Measurements from ENCODE around the gene SMIM44.
"Not testable (repeated sequence)": the region's sequence is repeated elsewhere in the genome, so short reads cannot be mapped to it uniquely, and the experiment has no call there.

Gene SMIM44

GRCh38 chr19:3453840-3454239 lies 29.4 kb downstream of the SMIM44 start:
- Histone ChIP-seq H3K27me3 (ENCODE audit: control insufficient read depth in 5 of 5, insufficient read depth in 4 of 5, low read length in 5 of 5) (no peaks in the 10 kb centered on the region), H3K36me3 (ENCODE audit: control insufficient read depth in 5 of 5, insufficient read depth in 5 of 5, low read length in 5 of 5) (peaks cover 0 to 78% (median 57%) of the 10 kb centered on the region in 5 donors), H3K27ac (ENCODE audit: low read depth, low read length) (peak overlapping the region; percentile 16), H3K9me3 (ENCODE audit: control insufficient read depth in 5 of 5, low read length in 5 of 5) (no peaks in the 10 kb centered on the region), H3K9ac (ENCODE audit: low read length in 5 of 5) (no peak overlapping the region), H3K4me3 (ENCODE audit: low read depth in 1 of 5, low read length in 5 of 5) (no peak overlapping the region), H3K4me1 (ENCODE audit: control insufficient read depth in 5 of 5, insufficient read depth in 5 of 5, low read length in 5 of 5) (peaks cover 0 to 32% (median 25%) of the 10 kb centered on the region in 5 donors)

- H3K9me3 ChIP-seq (ENCODE audit: control insufficient read depth in 5 of 5, low read length in 5 of 5); H3K27ac ChIP-seq (ENCODE audit: low read depth, low read length); H3K27me3 ChIP-seq (ENCODE audit: control insufficient read depth in 5 of 5, insufficient read depth in 4 of 5, low read length in 5 of 5); H3K9ac ChIP-seq (ENCODE audit: low read length in 5 of 5); H3K4me3 ChIP-seq (ENCODE audit: low read depth in 1 of 5, low read length in 5 of 5): not testable (repeated sequence)
- peaks cover 0 to 85% (median 61%) of the 10 kb centered on the region in 5 donors for H3K36me3 ChIP-seq (ENCODE audit: control insufficient read depth in 5 of 5, insufficient read depth in 5 of 5, low read length in 5 of 5)
- peaks cover 0 to 23% (median 15%) of the 10 kb centered on the region in 5 donors for H3K4me1 ChIP-seq (ENCODE audit: control insufficient read depth in 5 of 5, insufficient read depth in 5 of 5, low read length in 5 of 5)
Observed at GRCh38 chr19:3452942-3453214, 30.4 kb downstream of the SMIM44 start.

- H3K4me1 ChIP-seq (ENCODE audit: control insufficient read depth in 5 of 5, insufficient read depth in 5 of 5, low read length in 5 of 5): peaks cover 0 to 18% (median 10%) of the 10 kb centered on the region in 5 donors
- no peaks in the 10 kb centered on the region for H3K27me3 ChIP-seq (ENCODE audit: control insufficient read depth in 5 of 5, insufficient read depth in 4 of 5, low read length in 5 of 5)
- no peak overlapping the region for H3K9ac ChIP-seq (ENCODE audit: low read length in 5 of 5)
- peaks cover 0 to 86% (median 66%) of the 10 kb centered on the region in 5 donors for H3K36me3 ChIP-seq (ENCODE audit: control insufficient read depth in 5 of 5, insufficient read depth in 5 of 5, low read length in 5 of 5)
- no peak overlapping the region for H3K4me3 ChIP-seq (ENCODE audit: low read depth in 1 of 5, low read length in 5 of 5)
- no peaks in the 10 kb centered on the region for H3K9me3 ChIP-seq (ENCODE audit: control insufficient read depth in 5 of 5, low read length in 5 of 5)
- H3K27ac ChIP-seq (ENCODE audit: low read depth, low read length): no peak overlapping the region
Observed at GRCh38 chr19:3452171-3452941, 30.9 kb downstream of the SMIM44 start.

GRCh38 chr19:3451451-3451866 lies 31.8 kb downstream of the SMIM44 start:
- Histone ChIP-seq H3K4me3 (ENCODE audit: low read depth in 1 of 5, low read length in 5 of 5) (no peak overlapping the region), H3K27ac (ENCODE audit: low read depth, low read length) (peak overlapping the region; percentile 51), H3K9ac (ENCODE audit: low read length in 5 of 5) (no peak overlapping the region), H3K4me1 (ENCODE audit: control insufficient read depth in 5 of 5, insufficient read depth in 5 of 5, low read length in 5 of 5) (peaks cover 0 to 10% (median 5%) of the 10 kb centered on the region in 5 donors), H3K36me3 (ENCODE audit: control insufficient read depth in 5 of 5, insufficient read depth in 5 of 5, low read length in 5 of 5) (peaks cover 0 to 83% (median 61%) of the 10 kb centered on the region in 5 donors), H3K27me3 (ENCODE audit: control insufficient read depth in 5 of 5, insufficient read depth in 4 of 5, low read length in 5 of 5) (no peaks in the 10 kb centered on the region), H3K9me3 (ENCODE audit: control insufficient read depth in 5 of 5, low read length in 5 of 5) (no peaks in the 10 kb centered on the region)

GRCh38 chr19:3450796-3451411 lies 32.3 kb downstream of the SMIM44 start:
- H3K9me3 ChIP-seq (ENCODE audit: control insufficient read depth in 5 of 5, low read length in 5 of 5): no peaks in the 10 kb centered on the region
- peaks cover 0 to 84% (median 63%) of the 10 kb centered on the region in 5 donors for H3K36me3 ChIP-seq (ENCODE audit: control insufficient read depth in 5 of 5, insufficient read depth in 5 of 5, low read length in 5 of 5)
- H3K4me3 ChIP-seq (ENCODE audit: low read depth in 1 of 5, low read length in 5 of 5): no peak overlapping the region

GRCh38 chr19:3448616-3449334 lies 34.5 kb downstream of the SMIM44 start:
- H3K9me3 ChIP-seq (ENCODE audit: control insufficient read depth in 5 of 5, low read length in 5 of 5): no peaks in the 10 kb centered on the region
- H3K4me1 ChIP-seq (ENCODE audit: control insufficient read depth in 5 of 5, insufficient read depth in 5 of 5, low read length in 5 of 5): peaks cover 4 to 26% (median 21%) of the 10 kb centered on the region in 5 donors
- peaks cover 0 to 83% (median 63%) of the 10 kb centered on the region in 5 donors for H3K36me3 ChIP-seq (ENCODE audit: control insufficient read depth in 5 of 5, insufficient read depth in 5 of 5, low read length in 5 of 5)
- H3K9ac ChIP-seq (ENCODE audit: low read length in 5 of 5): no peak overlapping the region
- no peak overlapping the region for H3K4me3 ChIP-seq (ENCODE audit: low read depth in 1 of 5, low read length in 5 of 5)
- no peak overlapping the region for H3K27ac ChIP-seq (ENCODE audit: low read depth, low read length)
- no peaks in the 10 kb centered on the region for H3K27me3 ChIP-seq (ENCODE audit: control insufficient read depth in 5 of 5, insufficient read depth in 4 of 5, low read length in 5 of 5)

More at GRCh38 chr19:3450796-3451411, 32.3 kb downstream of the SMIM44 start:
- H3K27ac ChIP-seq (ENCODE audit: low read depth, low read length): peak overlapping the region; percentile 51
- no peak overlapping the region for H3K9ac ChIP-seq (ENCODE audit: low read length in 5 of 5)
- H3K27me3 ChIP-seq (ENCODE audit: control insufficient read depth in 5 of 5, insufficient read depth in 4 of 5, low read length in 5 of 5): no peaks in the 10 kb centered on the region
- peaks cover 0 to 10% (median 5%) of the 10 kb centered on the region in 5 donors for H3K4me1 ChIP-seq (ENCODE audit: control insufficient read depth in 5 of 5, insufficient read depth in 5 of 5, low read length in 5 of 5)

- H3K36me3 ChIP-seq (ENCODE audit: control insufficient read depth in 5 of 5, insufficient read depth in 5 of 5, low read length in 5 of 5): peaks cover 0 to 79% (median 57%) of the 10 kb centered on the region in 5 donors
- not testable (repeated sequence) for H3K9me3 ChIP-seq (ENCODE audit: control insufficient read depth in 5 of 5, low read length in 5 of 5)
Observed at GRCh38 chr19:3446657-3447056, 36.6 kb downstream of the SMIM44 start.

GRCh38 chr19:3444695-3445234 lies 38.5 kb downstream of the SMIM44 start:
- Histone ChIP-seq H3K4me3 (ENCODE audit: low read depth in 1 of 5, low read length in 5 of 5) (peak overlapping the region in 1 of 5 donors; percentile 34), H3K27ac (ENCODE audit: low read depth, low read length) (no peak overlapping the region), H3K36me3 (ENCODE audit: control insufficient read depth in 5 of 5, insufficient read depth in 5 of 5, low read length in 5 of 5) (peaks cover 0 to 72% (median 56%) of the 10 kb centered on the region in 5 donors)

More at GRCh38 chr19:3446657-3447056, 36.6 kb downstream of the SMIM44 start:
- H3K4me3 ChIP-seq (ENCODE audit: low read depth in 1 of 5, low read length in 5 of 5); H3K9ac ChIP-seq (ENCODE audit: low read length in 5 of 5); H3K27ac ChIP-seq (ENCODE audit: low read depth, low read length); H3K27me3 ChIP-seq (ENCODE audit: control insufficient read depth in 5 of 5, insufficient read depth in 4 of 5, low read length in 5 of 5): not testable (repeated sequence)
- H3K4me1 ChIP-seq (ENCODE audit: control insufficient read depth in 5 of 5, insufficient read depth in 5 of 5, low read length in 5 of 5): peaks cover 4 to 31% (median 22%) of the 10 kb centered on the region in 5 donors

GRCh38 chr19:3443840-3444694 lies 39.2 kb downstream of the SMIM44 start:
- no peaks in the 10 kb centered on the region for H3K9me3 ChIP-seq (ENCODE audit: control insufficient read depth in 5 of 5, low read length in 5 of 5)
- H3K4me1 ChIP-seq (ENCODE audit: control insufficient read depth in 5 of 5, insufficient read depth in 5 of 5, low read length in 5 of 5): peaks cover 4 to 31% (median 17%) of the 10 kb centered on the region in 5 donors
- no peak overlapping the region for H3K27ac ChIP-seq (ENCODE audit: low read depth, low read length)
- H3K9ac ChIP-seq (ENCODE audit: low read length in 5 of 5): no peak overlapping the region
- H3K4me3 ChIP-seq (ENCODE audit: low read depth in 1 of 5, low read length in 5 of 5): peak overlapping the region in 2 of 5 donors; percentile 16 to 34
- H3K27me3 ChIP-seq (ENCODE audit: control insufficient read depth in 5 of 5, insufficient read depth in 4 of 5, low read length in 5 of 5): no peaks in the 10 kb centered on the region
- H3K36me3 ChIP-seq (ENCODE audit: control insufficient read depth in 5 of 5, insufficient read depth in 5 of 5, low read length in 5 of 5): peaks cover 0 to 68% (median 53%) of the 10 kb centered on the region in 5 donors

More at GRCh38 chr19:3444695-3445234, 38.5 kb downstream of the SMIM44 start:
- Histone ChIP-seq H3K9me3 (ENCODE audit: control insufficient read depth in 5 of 5, low read length in 5 of 5) (no peaks in the 10 kb centered on the region), H3K27me3 (ENCODE audit: control insufficient read depth in 5 of 5, insufficient read depth in 4 of 5, low read length in 5 of 5) (no peaks in the 10 kb centered on the region), H3K4me1 (ENCODE audit: control insufficient read depth in 5 of 5, insufficient read depth in 5 of 5, low read length in 5 of 5) (peaks cover 4 to 31% (median 17%) of the 10 kb centered on the region in 5 donors), H3K9ac (ENCODE audit: low read length in 5 of 5) (no peak overlapping the region)

Data from subcutaneous abdominal adipose tissue (tissue), 5 donors.